GM23338 (cell line): ENCODE data around the gene TGFBRAP1. TPM values are rescaled to one million over a fixed set of nuclear protein-coding genes. Genes with fewer than 3 reads are reported as not detected.

ENCODE experiments used
- ATAC-seq: fragments of 200-7000 bp; cut with Tn5 transposase; 3 replicates; pipeline ENCODE4 v1.9.1; 2020
- DNase-seq: peaks from one replicate; pipeline ENCODE4 v3.0.0-alpha.2; 2015; ENCODE audit warnings: low spot score
- H2AFZ ChIP-seq: fragments of 200-600 bp; sonication (generic); 2 replicates; pipeline ENCODE4 v1.8.0; 2016; ENCODE audit warnings: antibody characterized with exemption, mild to moderate bottlenecking, moderate library complexity
- H3F3A ChIP-seq: fragments of 200-600 bp; sonication (generic); replicated peaks from 2 replicates; pipeline ENCODE4 v1.8.0; 2017; ENCODE audit warnings: antibody characterized with exemption, mixed run types, low read depth
- H3K27ac ChIP-seq: fragments of 200-600 bp; sonication (generic); 2 replicates; pipeline ENCODE4 v1.6.1; 2016; ENCODE audit warnings: low read depth
- H3K27me3 ChIP-seq: fragments of 200-600 bp; sonication (generic); 2 replicates; pipeline ENCODE4 v1.8.0; 2016; ENCODE audit warnings: mild to moderate bottlenecking, mixed run types, moderate library complexity; ENCODE audit not compliant: insufficient read depth
- H3K36me3 ChIP-seq: fragments of 200-600 bp; sonication (generic); 2 replicates; pipeline ENCODE4 v1.8.0; 2016; ENCODE audit warnings: mild to moderate bottlenecking; ENCODE audit not compliant: insufficient read depth
- H3K4me1 ChIP-seq: fragments of 200-600 bp; sonication (generic); 2 replicates; pipeline ENCODE4 v1.8.0; 2016; ENCODE audit warnings: mild to moderate bottlenecking, moderate library complexity; ENCODE audit not compliant: insufficient read depth
- H3K4me2 ChIP-seq: fragments of 200-600 bp; sonication (generic); 2 replicates; pipeline ENCODE4 v1.7.1; 2017; ENCODE audit warnings: mixed run types
- H3K4me3 ChIP-seq: fragments of 200-600 bp; sonication (generic); 2 replicates; pipeline ENCODE4 v1.6.1; 2016; ENCODE audit warnings: mixed run types
- H3K79me2 ChIP-seq: fragments of 200-600 bp; sonication (generic); replicated peaks from 2 replicates; pipeline ENCODE4 v1.8.0; 2017; ENCODE audit warnings: mild to moderate bottlenecking; ENCODE audit not compliant: insufficient read depth
- H3K9me2 ChIP-seq: fragments of 200-600 bp; sonication (generic); 2 replicates; pipeline ENCODE4 v1.8.0; 2017; ENCODE audit not compliant: insufficient read depth
- H4K20me1 ChIP-seq: fragments of 200-600 bp; sonication (generic); replicated peaks from 2 replicates; pipeline ENCODE4 v1.8.0; 2017; ENCODE audit warnings: mild to moderate bottlenecking; ENCODE audit not compliant: insufficient read depth
- H3K27ac Mint-ChIP-seq: 2 replicates; pipeline ENCODE4 v1.8.0; 2020; ENCODE audit warnings: inconsistent platforms, mild to moderate bottlenecking, moderate library complexity, mixed read lengths
- H3K27me3 Mint-ChIP-seq: 3 replicates; pipeline ENCODE4 v1.8.0; 2022; ENCODE audit warnings: low read depth, mild to moderate bottlenecking, moderate library complexity, mixed read lengths, inconsistent platforms; ENCODE audit not compliant: insufficient read depth, poor library complexity
- H3K36me3 Mint-ChIP-seq: 3 replicates; pipeline ENCODE4 v1.8.0; 2021; ENCODE audit warnings: low read depth, mild to moderate bottlenecking, inconsistent platforms, moderate library complexity, mixed read lengths
- H3K4me1 Mint-ChIP-seq: 3 replicates; pipeline ENCODE4 v1.8.0; 2020; ENCODE audit warnings: mild to moderate bottlenecking, inconsistent platforms, mixed read lengths
- H3K4me3 Mint-ChIP-seq: 3 replicates; pipeline ENCODE4 v1.8.0; 2021; ENCODE audit warnings: moderate library complexity, mild to moderate bottlenecking, inconsistent platforms, mixed read lengths
- H3K9me3 Mint-ChIP-seq: 3 replicates; pipeline ENCODE4 v1.8.0; 2020; ENCODE audit warnings: moderate library complexity, mild to moderate bottlenecking, inconsistent platforms, mixed read lengths
- CREB1 ChIP-seq: fragments of 250-450 bp; sonication (Bioruptor Pico); IDR thresholded peaks from 2 replicates; pipeline ENCODE4 v1.5.0; 2020; ENCODE audit warnings: low read depth, mild to moderate bottlenecking, moderate library complexity
- CTCF ChIP-seq, 2 experiments: fragments of 200-600 bp in 1 of 2; sonication (generic) in 1 of 2; conservative IDR thresholded peaks; 2 replicates each; pipeline versions ENCODE4 v1.5.1 to v1.6.1; 2016 to 2017; ENCODE audit warnings: antibody characterized with exemption in 2 of 2, low read depth in 2 of 2, mild to moderate bottlenecking in 2 of 2, moderate library complexity in 1 of 2
- ETS1 ChIP-seq: IDR thresholded peaks from 2 replicates; pipeline ENCODE4 v1.6.1; 2016; ENCODE audit warnings: antibody characterized with exemption
- EZH2 ChIP-seq: fragments of 200-600 bp; sonication (generic); IDR thresholded peaks from one replicate; pipeline ENCODE4 v1.8.0; 2017; ENCODE audit warnings: antibody characterized with exemption, mild to moderate bottlenecking, low read depth; ENCODE audit not compliant: unreplicated experiment
- EZH2phosphoT487 ChIP-seq: fragments of 200-600 bp; sonication (generic); IDR thresholded peaks from one replicate; pipeline ENCODE4 v1.8.1; 2018; ENCODE audit warnings: antibody characterized with exemption; ENCODE audit not compliant: unreplicated experiment
- JUNB ChIP-seq: IDR thresholded peaks from one replicate; pipeline ENCODE4 v1.6.1; 2016; ENCODE audit warnings: antibody characterized with exemption; ENCODE audit not compliant: unreplicated experiment
- POLR2AphosphoS5 ChIP-seq: IDR thresholded peaks from 2 replicates; pipeline ENCODE4 v1.6.1; 2016; ENCODE audit warnings: antibody characterized with exemption, low read depth
- STAT1 ChIP-seq: IDR thresholded peaks from one replicate; pipeline ENCODE4 v1.6.1; 2016; ENCODE audit warnings: antibody characterized with exemption; ENCODE audit not compliant: unreplicated experiment
- ZNF114 ChIP-seq: fragments of 250-450 bp; sonication (Bioruptor Pico); IDR thresholded peaks from 2 replicates; pipeline ENCODE4 v1.5.0; 2020; ENCODE audit warnings: mild to moderate bottlenecking, moderate library complexity
- ZNF331 ChIP-seq: fragments of 250-450 bp; sonication (Bioruptor Pico); IDR thresholded peaks from 2 replicates; pipeline ENCODE4 v1.5.0; 2020; ENCODE audit warnings: low read depth, mild to moderate bottlenecking, moderate library complexity
- polyA plus RNA-seq: library from polyadenylated mRNA; unstranded; fragments of >200 nt; fragmentation: Nextera tagmentation; extraction: Ambion mirVana; gene quantifications from 2 replicates; pipeline ENCODE4 v1.2.1, GENCODE V29; 2016
- total RNA-seq: library from RNA; depleted of rRNA; stranded (reverse); fragments of >200 nt; shearing (Covaris generic); gene quantifications from 2 replicates; pipeline ENCODE4 v1.2.3, GENCODE V29; 2014
- TF ChIP-seq, protein P1 (sequence below): IDR thresholded peaks from one replicate; pipeline ENCODE4 v1.6.1; 2018; ENCODE audit warnings: antibody characterized with exemption; ENCODE audit not compliant: unreplicated experiment

The TGFBRAP1 gene
- total and polyA plus RNA-seq, 2 experiments from 2014 or later: 6.3 to 23.5 TPM

GRCh38 chr2:105323111-105323510 is 6.4 kb downstream of the TGFBRAP1 start (continued):
- TF ChIP-seq, protein P1, sequence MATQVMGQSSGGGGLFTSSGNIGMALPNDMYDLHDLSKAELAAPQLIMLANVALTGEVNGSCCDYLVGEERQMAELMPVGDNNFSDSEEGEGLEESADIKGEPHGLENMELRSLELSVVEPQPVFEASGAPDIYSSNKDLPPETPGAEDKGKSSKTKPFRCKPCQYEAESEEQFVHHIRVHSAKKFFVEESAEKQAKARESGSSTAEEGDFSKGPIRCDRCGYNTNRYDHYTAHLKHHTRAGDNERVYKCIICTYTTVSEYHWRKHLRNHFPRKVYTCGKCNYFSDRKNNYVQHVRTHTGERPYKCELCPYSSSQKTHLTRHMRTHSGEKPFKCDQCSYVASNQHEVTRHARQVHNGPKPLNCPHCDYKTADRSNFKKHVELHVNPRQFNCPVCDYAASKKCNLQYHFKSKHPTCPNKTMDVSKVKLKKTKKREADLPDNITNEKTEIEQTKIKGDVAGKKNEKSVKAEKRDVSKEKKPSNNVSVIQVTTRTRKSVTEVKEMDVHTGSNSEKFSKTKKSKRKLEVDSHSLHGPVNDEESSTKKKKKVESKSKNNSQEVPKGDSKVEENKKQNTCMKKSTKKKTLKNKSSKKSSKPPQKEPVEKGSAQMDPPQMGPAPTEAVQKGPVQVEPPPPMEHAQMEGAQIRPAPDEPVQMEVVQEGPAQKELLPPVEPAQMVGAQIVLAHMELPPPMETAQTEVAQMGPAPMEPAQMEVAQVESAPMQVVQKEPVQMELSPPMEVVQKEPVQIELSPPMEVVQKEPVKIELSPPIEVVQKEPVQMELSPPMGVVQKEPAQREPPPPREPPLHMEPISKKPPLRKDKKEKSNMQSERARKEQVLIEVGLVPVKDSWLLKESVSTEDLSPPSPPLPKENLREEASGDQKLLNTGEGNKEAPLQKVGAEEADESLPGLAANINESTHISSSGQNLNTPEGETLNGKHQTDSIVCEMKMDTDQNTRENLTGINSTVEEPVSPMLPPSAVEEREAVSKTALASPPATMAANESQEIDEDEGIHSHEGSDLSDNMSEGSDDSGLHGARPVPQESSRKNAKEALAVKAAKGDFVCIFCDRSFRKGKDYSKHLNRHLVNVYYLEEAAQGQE: no peak
- TF ChIP-seq CTCF (conservative IDR thresholded peaks at IDR 0.05; ENCODE audit: low read depth in 2 of 2) (no peak), ZNF331 (CRISPR knock-in tag) (no peak), JUNB (no peak), CREB1 (no peak), POLR2AphosphoS5 (no peak), EZH2 (no peak), ZNF114 (CRISPR knock-in tag) (no peak), STAT1 (no peak)

DNA sequence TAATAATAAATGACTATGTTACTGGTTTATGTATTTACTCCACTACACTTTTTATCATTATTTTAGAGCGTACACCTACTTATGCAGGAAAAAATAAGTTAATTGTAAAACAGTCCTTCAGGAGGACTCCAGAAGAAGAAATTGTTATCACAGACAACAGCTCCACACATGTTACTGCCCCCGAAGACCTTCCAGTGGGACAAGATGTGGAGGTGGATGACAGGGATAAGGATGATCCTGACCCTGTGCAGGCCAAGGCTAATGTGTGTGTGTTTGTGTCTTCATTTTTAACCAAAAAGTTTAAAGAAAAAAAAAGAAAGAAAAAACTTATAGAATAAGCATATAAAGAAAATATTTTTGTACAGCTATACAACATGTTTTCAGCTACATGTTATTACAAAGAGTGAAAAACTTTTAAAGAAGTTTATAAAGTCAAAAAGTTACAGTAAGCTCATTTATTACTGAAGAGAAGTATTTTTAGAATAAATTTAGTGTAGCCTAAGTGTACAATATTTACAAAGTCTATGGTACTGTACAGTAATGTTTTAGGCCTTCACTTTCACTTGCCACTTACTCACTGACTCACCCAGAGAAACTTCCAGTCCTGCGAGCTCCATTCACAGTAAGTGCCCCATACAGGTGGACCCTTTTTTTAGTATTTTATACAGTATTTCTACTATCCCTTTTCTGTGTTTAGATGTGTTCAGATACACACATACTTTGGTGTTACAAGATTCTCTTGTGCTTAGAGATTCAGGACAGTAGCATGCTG is 7.5 kb downstream of the TGFBRAP1 start:
- no peaks in the 10 kb centered on the region for H3F3A ChIP-seq
- H3K27ac Mint-ChIP-seq: no peak overlapping the region
- no peaks in the 10 kb centered on the region for H3K27me3 Mint-ChIP-seq
- H3K27me3 ChIP-seq: no peaks in the 10 kb centered on the region
- H3K79me2 ChIP-seq: peaks cover 88% of the 10 kb centered on the region
- H4K20me1 ChIP-seq: peaks cover 8% of the 10 kb centered on the region; the same call in 1 of the 2 replicates
- peaks cover 8% of the 10 kb centered on the region; the same call in 2 of the 3 replicates for H3K36me3 Mint-ChIP-seq
- DNase-seq (no peak), ATAC-seq (no peak)
- H3K4me3 Mint-ChIP-seq: no peak overlapping the region
- no peak overlapping the region for H2AFZ ChIP-seq
- peaks cover 18% of the 10 kb centered on the region for H3K4me1 Mint-ChIP-seq
- no peaks in the 10 kb centered on the region for H3K9me2 ChIP-seq
- H3K4me3 ChIP-seq: no peak overlapping the region
- no peak overlapping the region for H3K4me2 ChIP-seq
- H3K27ac ChIP-seq: no peak overlapping the region
- H3K36me3 ChIP-seq: no peaks in the 10 kb centered on the region
- H3K4me1 ChIP-seq: peaks cover 7% of the 10 kb centered on the region
- H3K9me3 Mint-ChIP-seq: no peaks in the 10 kb centered on the region
- TF ChIP-seq, protein P1: no peak
- TF ChIP-seq ZNF331 (CRISPR knock-in tag) (no peak), JUNB (no peak), ETS1 (no peak), CREB1 (no peak), EZH2phosphoT487 (no peak), POLR2AphosphoS5 (no peak)
